ENCODE data around the gene KANK4.

KANK4 gene

GRCh38 chr1:62321446-62321845 lies 2.2 kb upstream of the KANK4 start:
- no peak for DNase-seq
- Histone ChIP-seq H3K4me1 (no peaks in the 10 kb centered on the region), H3K27me3 (peaks cover 4% of the 10 kb centered on the region), H3K36me3 (no peaks in the 10 kb centered on the region), H3K4me3 (ENCODE audit: low read depth, low read length) (no peak overlapping the region), H3K9me3 (no peaks in the 10 kb centered on the region)
- TF ChIP-seq CTCF (IDR thresholded peaks at IDR 0.05; ENCODE audit: low read depth, low read length) = no peak

GRCh38 chr1:62318320-62318755 lies 896 bp downstream of the KANK4 start:
- no peak overlapping the region for H3K4me3 ChIP-seq (ENCODE audit: low read depth, low read length)
- no peaks in the 10 kb centered on the region for H3K36me3 ChIP-seq
- no peak for DNase-seq
- no peaks in the 10 kb centered on the region for H3K9me3 ChIP-seq
- H3K27me3 ChIP-seq = peaks cover 4% of the 10 kb centered on the region
- no peaks in the 10 kb centered on the region for H3K4me1 ChIP-seq
- no peak for TF ChIP-seq CTCF (IDR thresholded peaks at IDR 0.05; ENCODE audit: low read depth, low read length)

GRCh38 chr1:62317021-62317768 lies 2.0 kb downstream of the KANK4 start:
- Histone ChIP-seq H3K4me3 (ENCODE audit: low read depth, low read length) (no peak overlapping the region), H3K36me3 (no peaks in the 10 kb centered on the region), H3K27me3 (peaks cover 4% of the 10 kb centered on the region), H3K4me1 (no peaks in the 10 kb centered on the region), H3K9me3 (no peaks in the 10 kb centered on the region)
- TF ChIP-seq CTCF (IDR thresholded peaks at IDR 0.05; ENCODE audit: low read depth, low read length) = no peak
- DNase-seq = no peak

- no peaks in the 10 kb centered on the region; the same call in 1 of the 2 replicates for H3K4me1 ChIP-seq
- H3K27me3 ChIP-seq = peaks cover 4% of the 10 kb centered on the region
- H3K4me3 ChIP-seq (ENCODE audit: low read depth, low read length) = no peak overlapping the region
- no peak for DNase-seq
- no peak for TF ChIP-seq CTCF (IDR thresholded peaks at IDR 0.05; ENCODE audit: low read depth, low read length)
- no peaks in the 10 kb centered on the region for H3K9me3 ChIP-seq
- no peaks in the 10 kb centered on the region for H3K36me3 ChIP-seq
Observed at GRCh38 chr1:62316135-62316534, 3.1 kb downstream of the KANK4 start.

GRCh38 chr1:62315387-62315786 lies 3.8 kb downstream of the KANK4 start:
- Histone ChIP-seq H3K36me3 (no peaks in the 10 kb centered on the region), H3K9me3 (no peaks in the 10 kb centered on the region), H3K27me3 (peaks cover 4% of the 10 kb centered on the region), H3K4me1 (no peaks in the 10 kb centered on the region; the same call in 1 of the 2 replicates), H3K4me3 (ENCODE audit: low read depth, low read length) (no peak overlapping the region)
- TF ChIP-seq CTCF (IDR thresholded peaks at IDR 0.05; ENCODE audit: low read depth, low read length) = no peak
- no peak for DNase-seq
